Loucy (cell line): ENCODE measurements around the gene KIAA0753.

ENCODE experiments used
- H2AFZ ChIP-seq: fragments of 200-600 bp; sonication (generic); 2 replicates; pipeline ENCODE4 v1.6.0; 2016; ENCODE audit warnings: antibody characterized with exemption, mild to moderate bottlenecking, low read length, moderate library complexity
- H3F3A ChIP-seq: fragments of 200-600 bp; 2 replicates; pipeline ENCODE4 v1.6.0; 2016; ENCODE audit warnings: antibody characterized with exemption, low read depth, mild to moderate bottlenecking
- H3K27me3 ChIP-seq: fragments of 200-600 bp; sonication (generic); 2 replicates; pipeline ENCODE4 v1.6.1; 2014; ENCODE audit warnings: low read length, mild to moderate bottlenecking; ENCODE audit not compliant: insufficient read depth, poor library complexity, severe bottlenecking
- H3K36me3 ChIP-seq: fragments of 200-600 bp; sonication (generic); 2 replicates; pipeline ENCODE4 v1.6.1; 2016; ENCODE audit warnings: low read length; ENCODE audit not compliant: insufficient read depth
- H3K4me1 ChIP-seq: fragments of 200-600 bp; sonication (generic); 2 replicates; pipeline ENCODE4 v1.5.1; 2014; ENCODE audit warnings: low read length, mild to moderate bottlenecking; ENCODE audit not compliant: insufficient read depth, poor library complexity, severe bottlenecking
- H3K4me2 ChIP-seq: fragments of 200-600 bp; sonication (generic); 2 replicates; pipeline ENCODE4 v1.6.0; 2014; ENCODE audit warnings: antibody characterized with exemption, low read length, low read depth, mild to moderate bottlenecking; ENCODE audit not compliant: poor library complexity, severe bottlenecking
- H3K4me3 ChIP-seq: fragments of 200-600 bp; sonication (generic); 2 replicates; pipeline ENCODE4 v1.5.1; 2014; ENCODE audit warnings: low read length, mild to moderate bottlenecking, mixed read lengths; ENCODE audit not compliant: poor library complexity, severe bottlenecking
- H3K79me2 ChIP-seq: fragments of 200-600 bp; sonication (generic); 2 replicates; pipeline ENCODE4 v1.6.1; 2014; ENCODE audit warnings: low read length; ENCODE audit not compliant: insufficient read depth
- H3K9ac ChIP-seq: fragments of 200-600 bp; sonication (generic); 2 replicates; pipeline ENCODE4 v1.6.0; 2014; ENCODE audit warnings: mild to moderate bottlenecking, low read depth, low read length, moderate library complexity; ENCODE audit not compliant: poor library complexity, severe bottlenecking
- H3K9me2 ChIP-seq: fragments of 200-600 bp; sonication (generic); replicated peaks from 2 replicates; pipeline ENCODE4 v1.6.1; 2016; ENCODE audit warnings: low read depth, low read length, mixed read lengths
- H3K9me3 ChIP-seq: fragments of 200-600 bp; sonication (generic); 2 replicates; pipeline ENCODE4 v1.6.1; 2014; ENCODE audit warnings: mild to moderate bottlenecking, antibody characterized with exemption, low read length, low read depth; ENCODE audit not compliant: insufficient read depth
- H4K20me1 ChIP-seq: fragments of 200-600 bp; sonication (generic); 2 replicates; pipeline ENCODE4 v1.6.0; 2014; ENCODE audit warnings: antibody characterized with exemption, low read length, mild to moderate bottlenecking; ENCODE audit not compliant: insufficient read depth, poor library complexity, severe bottlenecking
- EZH2phosphoT487 ChIP-seq: fragments of 200-600 bp; IDR thresholded peaks from 2 replicates; pipeline ENCODE4 v1.6.1; 2018; ENCODE audit warnings: antibody characterized with exemption, mild to moderate bottlenecking, moderate library complexity, borderline replicate concordance
- TF ChIP-seq, protein P1 (sequence below): fragments of 200-600 bp; sonication (generic); conservative IDR thresholded peaks from 2 replicates; pipeline ENCODE4 v1.5.1; 2014; ENCODE audit warnings: mild to moderate bottlenecking, antibody characterized with exemption, low read length

Gene KIAA0753

DNA sequence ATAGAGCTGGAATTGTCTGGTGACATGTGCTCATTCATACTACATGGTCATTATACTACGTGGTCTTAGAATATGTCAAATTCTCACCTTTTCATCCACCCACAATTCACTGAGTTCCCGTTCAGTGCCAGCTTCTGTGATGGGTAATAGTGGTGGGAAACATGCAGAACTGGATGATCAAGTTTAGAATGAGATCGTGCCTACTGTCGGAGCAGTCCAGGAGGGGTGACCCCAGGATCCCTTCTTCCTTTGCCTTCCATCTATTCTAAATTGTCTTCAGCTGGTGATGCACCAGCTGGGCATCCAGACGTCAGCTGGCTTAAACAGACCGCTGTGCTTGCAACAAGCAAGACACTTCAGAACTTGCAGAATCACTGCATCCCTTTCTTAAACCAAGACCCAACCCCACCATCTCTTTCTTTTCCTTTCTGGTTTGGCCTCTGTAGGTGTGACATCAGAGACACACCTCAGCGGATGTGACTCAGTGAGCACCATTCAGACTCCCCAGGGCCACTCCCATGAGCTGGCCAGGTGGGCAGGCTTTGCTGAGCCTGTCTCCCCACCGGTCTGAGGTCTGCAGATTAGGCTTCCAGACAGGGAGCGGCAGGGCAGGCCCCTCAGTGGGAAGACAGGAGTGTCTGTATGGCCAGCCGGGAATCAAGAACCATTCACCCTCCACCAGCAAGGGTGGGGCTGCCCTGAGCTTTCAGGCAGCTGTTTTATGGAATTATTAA is 29.1 kb upstream of the KIAA0753 start:
- no peaks in the 10 kb centered on the region for H3K27me3 ChIP-seq
- H3K4me2 ChIP-seq: no peak overlapping the region
- H3K9ac ChIP-seq: no peak overlapping the region
- H3K36me3 ChIP-seq: no peaks in the 10 kb centered on the region
- H3F3A ChIP-seq: no peaks in the 10 kb centered on the region
- H3K4me3 ChIP-seq: no peak overlapping the region
- H3K9me2 ChIP-seq: no peaks in the 10 kb centered on the region
- peaks cover 5% of the 10 kb centered on the region for H3K4me1 ChIP-seq
- H3K9me3 ChIP-seq: no peaks in the 10 kb centered on the region
- no peaks in the 10 kb centered on the region for H4K20me1 ChIP-seq
- TF ChIP-seq, protein P1, sequence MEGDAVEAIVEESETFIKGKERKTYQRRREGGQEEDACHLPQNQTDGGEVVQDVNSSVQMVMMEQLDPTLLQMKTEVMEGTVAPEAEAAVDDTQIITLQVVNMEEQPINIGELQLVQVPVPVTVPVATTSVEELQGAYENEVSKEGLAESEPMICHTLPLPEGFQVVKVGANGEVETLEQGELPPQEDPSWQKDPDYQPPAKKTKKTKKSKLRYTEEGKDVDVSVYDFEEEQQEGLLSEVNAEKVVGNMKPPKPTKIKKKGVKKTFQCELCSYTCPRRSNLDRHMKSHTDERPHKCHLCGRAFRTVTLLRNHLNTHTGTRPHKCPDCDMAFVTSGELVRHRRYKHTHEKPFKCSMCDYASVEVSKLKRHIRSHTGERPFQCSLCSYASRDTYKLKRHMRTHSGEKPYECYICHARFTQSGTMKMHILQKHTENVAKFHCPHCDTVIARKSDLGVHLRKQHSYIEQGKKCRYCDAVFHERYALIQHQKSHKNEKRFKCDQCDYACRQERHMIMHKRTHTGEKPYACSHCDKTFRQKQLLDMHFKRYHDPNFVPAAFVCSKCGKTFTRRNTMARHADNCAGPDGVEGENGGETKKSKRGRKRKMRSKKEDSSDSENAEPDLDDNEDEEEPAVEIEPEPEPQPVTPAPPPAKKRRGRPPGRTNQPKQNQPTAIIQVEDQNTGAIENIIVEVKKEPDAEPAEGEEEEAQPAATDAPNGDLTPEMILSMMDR: no peak
- TF ChIP-seq EZH2phosphoT487: no peak
- H3K79me2 ChIP-seq: no peaks in the 10 kb centered on the region
- H2AFZ ChIP-seq: no peak overlapping the region

DNA sequence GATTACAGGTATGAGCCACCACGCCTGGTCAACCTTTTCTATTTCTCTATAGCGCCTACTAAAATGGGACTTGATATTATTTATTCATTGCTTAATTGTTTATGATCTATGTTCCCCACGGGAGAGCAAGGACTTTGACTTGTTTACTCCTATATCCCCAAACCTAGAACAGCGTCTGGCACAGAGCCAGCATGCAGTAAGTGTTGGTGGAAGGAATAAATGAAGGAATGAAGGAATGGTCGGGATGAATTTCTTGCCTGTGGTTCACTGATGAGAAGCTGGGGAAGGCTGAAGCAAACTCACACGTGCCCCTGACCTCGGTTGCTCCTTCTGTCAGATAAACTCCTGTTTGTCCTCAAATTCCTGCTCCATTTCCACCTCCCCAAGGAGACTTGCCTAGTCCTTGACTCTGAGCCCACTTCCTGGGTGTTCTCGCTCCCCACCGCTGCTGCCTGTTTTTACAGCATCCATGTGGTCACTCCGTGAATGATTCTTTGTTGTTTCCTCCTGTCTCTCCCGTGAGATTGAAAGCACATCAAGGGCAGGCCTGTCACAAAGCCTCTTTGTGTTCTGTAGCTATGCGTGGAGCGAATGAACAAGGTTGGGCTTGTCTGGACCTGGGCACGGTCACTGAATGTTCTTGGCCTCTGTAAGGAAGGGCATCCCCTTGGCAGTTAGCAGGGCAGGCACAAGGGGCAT is 28.4 kb upstream of the KIAA0753 start:
- no peaks in the 10 kb centered on the region for H3K9me3 ChIP-seq
- H3K9ac ChIP-seq: no peak overlapping the region
- H3K79me2 ChIP-seq: no peaks in the 10 kb centered on the region
- no peak for TF ChIP-seq EZH2phosphoT487
- TF ChIP-seq, protein P1: no peak
- H3K9me2 ChIP-seq: no peaks in the 10 kb centered on the region
- no peaks in the 10 kb centered on the region for H3K27me3 ChIP-seq
- H2AFZ ChIP-seq: no peak overlapping the region
- no peaks in the 10 kb centered on the region for H3F3A ChIP-seq
- no peaks in the 10 kb centered on the region for H3K36me3 ChIP-seq
- H3K4me1 ChIP-seq: peaks cover 5% of the 10 kb centered on the region
- no peak overlapping the region for H3K4me3 ChIP-seq
- H3K4me2 ChIP-seq: no peak overlapping the region
- no peaks in the 10 kb centered on the region for H4K20me1 ChIP-seq

DNA sequence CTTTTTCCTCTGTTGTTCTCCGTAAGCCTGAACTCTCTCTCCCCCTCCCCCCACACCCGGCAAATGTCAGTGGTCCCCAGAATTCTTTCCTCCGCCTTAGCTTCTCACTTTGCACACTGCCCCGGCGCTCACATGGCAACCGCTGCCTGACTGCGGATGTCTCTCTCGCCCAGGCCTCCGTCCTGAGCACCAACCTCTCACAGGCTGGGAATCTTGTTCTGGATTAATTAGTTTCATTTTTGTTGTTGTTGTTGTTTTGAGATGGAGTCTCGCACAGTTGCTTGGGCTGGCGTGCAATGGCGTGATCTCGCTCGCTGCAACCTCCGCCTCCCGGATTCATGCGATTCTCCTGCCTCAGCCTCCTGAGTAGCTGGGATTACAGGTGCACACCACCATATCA is 27.7 kb upstream of the KIAA0753 start:
- TF ChIP-seq EZH2phosphoT487: no peak
- TF ChIP-seq, protein P1: no peak
- Histone ChIP-seq H3F3A (no peaks in the 10 kb centered on the region), H3K4me1 (peaks cover 5% of the 10 kb centered on the region), H4K20me1 (no peaks in the 10 kb centered on the region), H3K4me3 (no peak overlapping the region), H3K9ac (no peak overlapping the region), H3K4me2 (no peak overlapping the region), H2AFZ (no peak overlapping the region), H3K27me3 (no peaks in the 10 kb centered on the region), H3K36me3 (no peaks in the 10 kb centered on the region), H3K79me2 (no peaks in the 10 kb centered on the region), H3K9me2 (no peaks in the 10 kb centered on the region), H3K9me3 (no peaks in the 10 kb centered on the region)
